ENCODE data around the gene CBX2. TPM values are rescaled to one million over a fixed set of nuclear protein-coding genes. Genes with fewer than 3 reads are reported as not detected.

Gene CBX2
- polyA plus RNA-seq, 1 of the 3 experiments (the other 2 are of a cell fraction): 22.4 TPM

GRCh38 chr17:79758271-79758670 is 19.7 kb upstream of the CBX2 start:
- WGBS (ENCODE audit: low lambda C conversion rate): 82% methylated on average over 6 of the region's 6 CpGs
- H3K9me3 ChIP-seq: no peaks in the 10 kb centered on the region
- no peaks in the 10 kb centered on the region for H3K4me1 ChIP-seq (ENCODE audit: control insufficient read depth in 1 of 2, insufficient read depth in 2 of 2, low read depth in 1 of 2, low read length in 1 of 2)
- H3K79me2 ChIP-seq (ENCODE audit: insufficient read depth): no peaks in the 10 kb centered on the region
- no peak overlapping the region for H3K27ac ChIP-seq (ENCODE audit: low read depth in 2 of 2, low read length in 1 of 2)
- DNase-seq: no peak
- H3K4me3 ChIP-seq (ENCODE audit: low read depth in 2 of 2, low read length in 1 of 2): no peak overlapping the region
- ChIA-PET CTCF (interaction anchor here (1.3 to 2.7 kb wide), 4 partner anchors 12 to 157 kb away, joined by 3 to 17 read pairs (median 6); no protein-coding TSS in a partner anchor), POLR2A (no interaction called here)
- no peaks in the 10 kb centered on the region for H3K36me3 ChIP-seq (replicated peaks in 1 of 2; ENCODE audit: control insufficient read depth in 1 of 2, insufficient read depth in 2 of 2, low read length in 1 of 2)
- no peak overlapping the region for H3K9ac ChIP-seq
- no peaks in the 10 kb centered on the region for H4K20me1 ChIP-seq (ENCODE audit: insufficient read depth)
- no peaks in the 10 kb centered on the region for H3F3A ChIP-seq (replicated peaks; ENCODE audit: insufficient read depth)
- H3K4me2 ChIP-seq: no peak overlapping the region
- TF ChIP-seq EP300 (IDR thresholded peaks at IDR 0.05; ENCODE audit: borderline replicate concordance in 1 of 2, low read depth in 1 of 2, low read length in 1 of 2) (no peak), FOXJ3 (CRISPR knock-in tag; IDR thresholded peaks at IDR 0.05) (no peak), EZH2phosphoT487 (IDR thresholded peaks at IDR 0.05; ENCODE audit: borderline replicate concordance, low read depth) (no peak), MAX (IDR thresholded peaks at IDR 0.05; ENCODE audit: low read depth) (no peak), FOXM1 (IDR thresholded peaks at IDR 0.05; ENCODE audit: low read depth) (no peak), REST (IDR thresholded peaks at IDR 0.05; ENCODE audit: low read depth, low read length) (no peak), NFIC (IDR thresholded peaks at IDR 0.05; ENCODE audit: borderline replicate concordance) (no peak), YY1 (IDR thresholded peaks at IDR 0.05; ENCODE audit: low read depth) (no peak), TAF1 (IDR thresholded peaks at IDR 0.05; ENCODE audit: borderline replicate concordance, low read depth, low read length) (no peak), RAD21 (IDR thresholded peaks at IDR 0.05; ENCODE audit: low read length) (no peak), ELF1 (IDR thresholded peaks at IDR 0.05) (no peak), TEAD4 (IDR thresholded peaks at IDR 0.05; ENCODE audit: borderline replicate concordance, insufficient read depth) (no peak), CHD2 (IDR thresholded peaks at IDR 0.05; ENCODE audit: low read length, partially characterized antibody) (no peak)
- H3K9me2 ChIP-seq: no peaks in the 10 kb centered on the region
- H3K27me3 ChIP-seq (ENCODE audit: insufficient read depth): 0 out of 2 replicates have a peak, but pooled peaks cover 3% of the 10 kb centered on the region
- H2AFZ ChIP-seq (ENCODE audit: low read depth): no peak overlapping the region

- no peak for DNase-seq
- Histone ChIP-seq H4K20me1 (ENCODE audit: insufficient read depth) (no peaks in the 10 kb centered on the region), H3K9ac (no peak overlapping the region), H2AFZ (ENCODE audit: low read depth) (no peak overlapping the region), H3F3A (replicated peaks; ENCODE audit: insufficient read depth) (no peaks in the 10 kb centered on the region), H3K27ac (ENCODE audit: low read depth in 2 of 2, low read length in 1 of 2) (no peak overlapping the region), H3K4me3 (ENCODE audit: low read depth in 2 of 2, low read length in 1 of 2) (no peak overlapping the region), H3K4me2 (no peak overlapping the region), H3K27me3 (ENCODE audit: insufficient read depth) (peaks cover 3% of the 10 kb centered on the region; the same call in 1 of the 2 replicates), H3K79me2 (ENCODE audit: insufficient read depth) (no peaks in the 10 kb centered on the region), H3K9me2 (no peaks in the 10 kb centered on the region), H3K4me1 (ENCODE audit: control insufficient read depth in 1 of 2, insufficient read depth in 2 of 2, low read depth in 1 of 2, low read length in 1 of 2) (no peaks in the 10 kb centered on the region), H3K9me3 (no peaks in the 10 kb centered on the region), H3K36me3 (replicated peaks in 1 of 2; ENCODE audit: control insufficient read depth in 1 of 2, insufficient read depth in 2 of 2, low read length in 1 of 2) (no peaks in the 10 kb centered on the region)
- WGBS (ENCODE audit: low lambda C conversion rate): 88% methylated on average over 21 of the region's 21 CpGs
- ChIA-PET CTCF (interaction anchor here (0.8 to 2.5 kb wide), 6 partner anchors 15 to 359 kb away, joined by 3 to 10 read pairs (median 4); no protein-coding TSS in a partner anchor), POLR2A (no interaction called here)
- no peak for TF ChIP-seq RCOR1 (IDR thresholded peaks at IDR 0.05; ENCODE audit: low read length)
- TF ChIP-seq GABPA (IDR thresholded peaks at IDR 0.05; ENCODE audit: low read depth): no peak
- TF ChIP-seq MAX (IDR thresholded peaks at IDR 0.05; ENCODE audit: low read depth): no peak
- no peak for TF ChIP-seq RXRA (IDR thresholded peaks at IDR 0.05; ENCODE audit: borderline replicate concordance, low read depth)
- TF ChIP-seq ZBTB33 (IDR thresholded peaks at IDR 0.05; ENCODE audit: borderline replicate concordance, low read depth): no peak
- TF ChIP-seq SIN3A (IDR thresholded peaks at IDR 0.05; ENCODE audit: borderline replicate concordance, low read depth, low read length): no peak
- TF ChIP-seq POLR2AphosphoS5 (IDR thresholded peaks at IDR 0.05; ENCODE audit: low read depth, low read length): no peak
- TF ChIP-seq IRF3 (IDR thresholded peaks at IDR 0.05; ENCODE audit: low read depth, low read length): no peak
- TF ChIP-seq MEF2A (IDR thresholded peaks at IDR 0.05; ENCODE audit: borderline replicate concordance, low read depth): no peak
Observed at GRCh38 chr17:79760197-79760906, 17.6 kb upstream of the CBX2 start.

Measured in SK-N-SH (cell line).